ENCODE results near the gene AAR2.
A peak's percentile ranks its signal among the peaks of the same experiment; 100 is the strongest.

Gene AAR2

GRCh38 chr20:36199345-36200257 is 36.7 kb upstream of the AAR2 start:
- Histone ChIP-seq H3K36me3 (peaks cover 0 to 89% (median 37%) of the 10 kb centered on the region in 3 donors), H3K27ac (no peak overlapping the region), H3K4me1 (no peaks in the 10 kb centered on the region), H3K9me3 (no peaks in the 10 kb centered on the region), H3K27me3 (no peaks in the 10 kb centered on the region), H3K4me3 (no peak overlapping the region)
- peak; percentile 80 to 85 for DNase-seq
- intact Hi-C loops (cut with DNase I; ENCODE audit: low total_unique reads) = loop anchor here (2.0 to 5.0 kb wide), 3 partner anchors 45 to 238 kb away; partner anchors contain the start of gene EPB41L1
- peak; percentile 84 to 93 for TF ChIP-seq CTCF (IDR thresholded peaks at IDR 0.05)

GRCh38 chr20:36200451-36200850 is 35.8 kb upstream of the AAR2 start:
- Histone ChIP-seq H3K9me3 (no peaks in the 10 kb centered on the region), H3K27ac (no peak overlapping the region), H3K36me3 (peaks cover 0 to 89% (median 33%) of the 10 kb centered on the region in 3 donors), H3K27me3 (no peaks in the 10 kb centered on the region), H3K4me1 (no peaks in the 10 kb centered on the region), H3K4me3 (no peak overlapping the region)
- intact Hi-C loops (cut with DNase I; ENCODE audit: low total_unique reads) = loop anchor here (2.0 to 5.0 kb wide), 2 partner anchors 46 to 237 kb away; partner anchors contain the start of gene EPB41L1
- TF ChIP-seq CTCF (IDR thresholded peaks at IDR 0.05) = no peak
- no peak for DNase-seq

GRCh38 chr20:36201198-36201597 is 35.1 kb upstream of the AAR2 start:
- Histone ChIP-seq H3K27ac (no peak overlapping the region), H3K4me3 (no peak overlapping the region), H3K9me3 (no peaks in the 10 kb centered on the region), H3K4me1 (no peaks in the 10 kb centered on the region), H3K36me3 (peaks cover 6 to 89% (median 35%) of the 10 kb centered on the region in 3 donors), H3K27me3 (no peaks in the 10 kb centered on the region)
- no peak for DNase-seq
- TF ChIP-seq CTCF (IDR thresholded peaks at IDR 0.05) = no peak
- intact Hi-C loops (cut with DNase I; ENCODE audit: low total_unique reads) = loop anchor here (2.0 to 5.0 kb wide), 2 partner anchors 46 to 236 kb away; partner anchors contain the start of gene EPB41L1

- intact Hi-C loops (cut with DNase I; ENCODE audit: low total_unique reads) = loop anchor here (5.0 kb wide), 1 partner anchor 234 kb away; no protein-coding TSS in a partner anchor
- no peak overlapping the region for H3K4me3 ChIP-seq
- peaks cover 11 to 89% (median 40%) of the 10 kb centered on the region in 3 donors for H3K36me3 ChIP-seq
- no peaks in the 10 kb centered on the region for H3K27me3 ChIP-seq
- DNase-seq = peak; percentile 62 to 75
- no peaks in the 10 kb centered on the region for H3K4me1 ChIP-seq
- TF ChIP-seq CTCF (IDR thresholded peaks at IDR 0.05) = peak; percentile 89 to 93
- H3K9me3 ChIP-seq = no peaks in the 10 kb centered on the region
- H3K27ac ChIP-seq = no peak overlapping the region
These were observed 33.4 kb upstream of the AAR2 start for GRCh38 chr20:36202891-36203338.

GRCh38 chr20:36203861-36204260 is 32.4 kb upstream of the AAR2 start:
- Histone ChIP-seq H3K27ac (no peak overlapping the region), H3K4me1 (no peaks in the 10 kb centered on the region), H3K27me3 (no peaks in the 10 kb centered on the region), H3K9me3 (no peaks in the 10 kb centered on the region), H3K4me3 (no peak overlapping the region), H3K36me3 (peaks cover 11 to 89% (median 38%) of the 10 kb centered on the region in 3 donors)
- no peak for DNase-seq
- no peak for TF ChIP-seq CTCF (IDR thresholded peaks at IDR 0.05)
- intact Hi-C loops (cut with DNase I; ENCODE audit: low total_unique reads) = loop anchor here (5.0 kb wide), 1 partner anchor 233 kb away; no protein-coding TSS in a partner anchor
